Measurements from ENCODE around the gene DCTPP1.
A peak's percentile ranks its signal among the peaks of the same experiment; 100 is the strongest.

DCTPP1 gene

DNA sequence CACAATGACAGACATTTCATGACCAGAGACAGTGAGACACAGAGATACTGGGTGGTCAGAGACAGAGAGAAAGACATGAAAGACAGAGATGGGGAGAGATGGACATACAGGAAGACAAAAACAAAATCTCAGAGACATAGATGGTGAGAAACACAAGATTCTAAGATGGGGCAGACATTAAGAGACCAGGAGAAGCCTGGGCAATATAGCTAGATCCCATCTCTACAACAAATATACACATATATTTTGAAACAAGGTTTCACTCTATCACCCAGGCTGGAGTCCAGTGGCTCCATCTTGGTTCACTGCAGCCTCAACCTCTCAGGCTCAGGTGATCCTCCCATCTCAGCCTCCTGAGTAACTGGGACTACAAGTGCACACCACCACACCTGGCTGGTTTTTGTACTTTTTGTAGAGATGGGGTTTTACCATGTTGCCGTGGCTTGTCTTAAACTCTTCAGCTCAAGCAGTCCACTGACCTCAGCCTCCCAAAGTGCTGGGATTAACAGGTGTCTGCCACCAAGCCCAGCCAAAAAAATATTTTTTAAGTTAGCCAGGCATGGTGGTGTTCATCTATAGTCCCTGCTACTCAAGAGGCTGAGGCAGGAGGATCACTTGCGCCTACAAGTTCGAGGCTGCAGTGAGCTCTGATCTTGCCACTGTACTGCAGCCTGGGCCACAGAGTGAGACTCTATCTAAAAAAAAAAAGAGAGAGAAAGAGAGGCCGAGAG lies 49.6 kb downstream of the DCTPP1 start:
- no peak for DNase-seq

DNA sequence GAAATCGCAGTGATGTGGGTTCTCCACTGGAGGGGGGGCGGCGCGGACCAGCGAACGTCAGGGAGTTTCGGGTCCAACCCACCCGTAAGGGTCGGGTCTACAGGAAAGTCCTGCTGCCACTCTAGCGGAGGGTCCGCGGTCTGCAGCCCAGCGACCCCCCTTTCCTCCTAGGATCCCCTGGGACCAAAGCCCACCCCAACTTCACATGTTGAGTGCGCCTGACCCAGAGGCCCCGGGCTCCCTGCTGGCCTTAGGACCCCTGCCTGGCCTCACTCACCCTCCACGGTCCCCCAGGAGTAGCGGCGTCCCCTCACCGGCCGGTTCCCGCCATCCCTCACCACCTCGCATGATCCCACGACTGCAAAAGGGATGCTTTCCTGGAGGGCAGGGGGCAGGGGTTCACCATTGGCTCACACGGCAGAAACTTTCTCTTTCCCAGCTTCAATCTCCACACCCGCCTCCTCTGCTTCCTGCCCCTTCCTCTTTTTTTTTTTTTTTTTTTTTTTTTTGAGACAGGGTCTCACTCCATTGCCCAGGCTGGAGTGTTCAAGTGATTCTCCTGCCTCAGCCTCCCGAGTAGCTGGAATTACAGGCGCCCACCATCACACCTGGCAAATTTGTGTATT lies 50.6 kb downstream of the DCTPP1 start:
- DNase-seq: no peak

DNA sequence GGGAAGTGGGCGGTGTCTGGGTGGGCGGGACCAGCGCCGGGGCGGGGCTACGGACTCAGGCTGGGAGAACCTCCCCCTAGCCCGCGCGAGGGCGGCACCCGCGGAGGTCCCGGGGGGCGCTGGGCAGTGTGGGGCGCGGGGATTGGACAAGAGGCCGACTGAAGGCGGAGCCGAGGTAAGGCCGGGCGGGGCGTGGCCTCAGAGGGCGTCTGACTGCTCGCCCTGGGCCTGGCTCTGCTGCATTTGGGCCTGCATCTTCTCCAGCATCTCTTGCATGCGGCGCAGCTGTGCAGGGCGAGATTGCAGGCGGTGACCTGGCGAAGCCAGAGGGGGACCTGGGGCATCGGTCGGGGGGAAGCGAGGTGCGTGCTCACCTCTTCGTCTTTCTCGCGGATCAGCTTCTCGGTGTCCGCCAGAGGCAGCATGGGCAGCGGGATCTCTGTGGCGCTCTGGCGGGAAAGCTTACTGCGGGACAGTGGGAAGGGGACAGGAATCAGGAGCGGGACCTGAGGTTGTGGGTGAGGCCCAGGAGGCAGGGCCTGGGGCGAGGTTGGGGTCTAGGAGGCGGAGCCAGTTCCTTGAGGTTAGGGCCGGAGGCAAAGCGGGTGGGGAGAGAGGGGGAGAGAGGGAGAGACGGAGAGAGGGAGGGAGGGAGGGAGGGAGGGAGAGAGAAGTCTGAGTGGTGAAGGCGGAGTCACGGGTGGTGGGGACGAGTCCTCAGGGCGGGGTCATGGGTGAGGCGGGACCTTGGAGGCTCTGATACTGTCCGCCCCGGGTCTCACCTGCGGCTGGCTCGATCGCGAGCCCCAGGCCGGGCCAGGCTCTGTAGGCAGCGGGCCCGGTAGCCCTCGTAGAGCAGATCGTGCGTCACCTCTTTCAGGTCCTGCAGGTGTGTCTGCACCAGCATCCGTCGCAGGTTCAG lies 51.3 kb downstream of the DCTPP1 start:
- DNase-seq: peak; percentile 89

DNA sequence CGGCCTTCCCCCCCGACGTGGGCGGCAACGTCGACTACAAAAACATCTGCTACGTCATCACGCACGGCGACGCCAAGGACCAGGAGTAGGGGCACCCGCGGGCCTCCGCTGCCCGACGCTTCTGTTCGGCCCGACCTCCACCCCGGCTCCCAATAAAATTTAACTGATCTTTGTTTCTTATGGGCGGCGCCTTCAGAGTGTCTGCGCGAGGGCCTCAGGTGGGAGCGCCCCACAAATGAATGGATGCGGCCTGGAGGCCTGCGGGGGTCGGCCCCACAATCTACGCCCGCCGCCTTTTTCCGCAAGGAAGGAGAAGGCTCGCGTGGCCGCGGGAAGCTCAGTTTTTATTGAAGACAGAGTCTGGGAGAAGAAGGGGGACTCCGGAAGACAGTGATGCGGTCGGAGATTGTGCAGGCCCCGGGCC lies 52.0 kb downstream of the DCTPP1 start:
- no peak for DNase-seq

DNA sequence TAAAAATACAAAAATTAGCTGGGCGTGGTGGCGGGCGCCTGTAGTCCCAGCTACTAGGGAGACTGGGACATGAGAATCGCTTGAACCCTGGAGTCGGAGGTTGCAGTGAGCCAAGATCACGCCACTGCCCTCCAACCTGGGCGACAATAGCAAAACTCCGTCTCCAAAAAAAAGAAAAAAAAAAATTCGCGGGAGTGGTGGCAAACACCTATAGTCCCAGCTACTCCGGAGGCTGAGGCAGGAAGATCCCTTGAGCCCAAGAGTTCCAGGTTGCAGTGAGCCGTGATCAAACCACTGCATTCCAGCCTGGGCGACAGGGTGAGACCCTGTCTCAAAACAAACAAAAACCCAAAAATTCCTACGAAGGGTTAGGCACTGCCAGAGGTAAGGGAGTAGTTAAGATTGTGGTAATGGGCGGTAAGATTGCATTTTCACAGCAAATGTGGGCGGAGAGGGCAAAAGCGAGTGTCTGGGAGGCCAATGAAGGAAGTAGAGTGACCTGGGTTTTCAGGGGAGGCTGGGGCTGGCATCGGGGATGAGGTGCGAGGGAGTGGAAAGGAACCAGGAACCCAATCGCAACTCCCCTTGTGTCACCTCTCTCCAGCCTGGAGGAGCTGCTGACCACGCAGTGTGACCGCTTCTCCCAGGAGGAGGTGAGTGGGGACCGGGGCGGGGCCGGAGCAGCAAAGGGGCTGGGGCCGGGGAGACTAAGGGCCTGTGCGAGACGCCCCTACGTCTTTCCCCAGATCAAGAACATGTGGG lies 52.6 kb downstream of the DCTPP1 start:
- DNase-seq: no peak

DNA sequence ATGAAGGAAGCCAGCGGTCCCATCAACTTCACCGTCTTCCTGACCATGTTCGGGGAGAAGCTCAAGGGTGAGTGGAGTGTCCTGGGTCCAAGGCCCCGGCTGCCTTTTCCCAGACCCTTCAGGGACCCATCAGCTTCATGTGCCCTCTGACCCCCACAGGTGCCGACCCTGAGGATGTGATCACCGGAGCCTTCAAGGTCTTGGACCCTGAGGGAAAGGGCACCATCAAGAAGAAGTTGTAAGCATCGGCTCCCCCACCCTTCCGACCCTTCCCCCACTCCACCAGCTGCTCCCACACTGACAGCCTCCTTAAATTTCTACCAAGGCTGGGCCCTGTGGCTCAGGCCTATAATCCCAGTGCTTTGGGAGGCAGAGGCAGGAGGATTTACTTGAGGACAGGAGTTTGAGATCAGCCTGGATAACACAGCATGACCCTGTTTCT lies 53.3 kb downstream of the DCTPP1 start:
- no peak for DNase-seq

DNA sequence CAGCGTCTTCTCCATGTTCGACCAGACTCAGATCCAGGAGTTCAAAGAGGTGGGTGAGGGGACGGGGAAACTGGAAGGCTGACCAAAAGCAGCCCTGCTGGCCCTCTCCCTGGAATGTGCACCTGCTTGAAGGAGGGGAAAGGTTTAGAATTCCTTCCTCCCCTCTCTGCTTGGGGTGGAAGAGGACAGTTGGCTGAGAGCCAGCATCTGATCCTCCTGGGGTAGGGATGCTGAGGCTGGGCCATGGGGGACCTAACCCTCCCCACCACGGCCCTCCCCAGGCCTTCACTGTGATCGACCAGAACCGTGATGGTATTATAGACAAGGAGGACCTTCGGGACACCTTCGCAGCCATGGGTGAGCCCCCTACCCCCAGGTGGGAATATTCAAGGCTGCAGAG lies 54.0 kb downstream of the DCTPP1 start:
- no peak for DNase-seq

DNA sequence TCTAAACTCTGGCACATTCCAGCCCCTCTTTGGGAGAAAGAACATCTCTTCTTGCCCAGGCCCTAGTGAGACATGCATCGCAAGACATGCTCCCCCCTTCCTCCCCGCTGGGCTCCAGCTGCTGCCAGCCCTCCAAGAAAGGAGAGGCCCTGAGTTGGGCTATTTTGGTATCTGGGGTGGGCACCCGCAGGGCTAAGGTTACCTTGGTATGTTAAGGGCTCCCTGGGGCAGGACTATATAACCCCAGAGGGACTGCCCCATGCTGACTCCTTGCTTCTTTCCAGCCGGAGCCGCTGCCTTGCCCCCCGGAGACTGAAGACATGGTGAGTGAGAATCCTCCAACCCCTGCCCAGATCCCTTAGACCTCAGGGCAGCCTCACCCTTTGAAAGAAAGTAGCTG lies 55.3 kb downstream of the DCTPP1 start, which contains the start of gene MYL11:
TSS of gene MYL11 (plus strand) at position 265 of the 400 bp plus-strand sequence. CDS start at position 321, 56 bp downstream.
- DNase-seq: no peak
